OCI-LY7 (cell line): ENCODE measurements around the gene PML. TPM values are rescaled to one million over a fixed set of nuclear protein-coding genes. Genes with fewer than 3 reads are reported as not detected.
A peak's percentile ranks its signal among the peaks of the same experiment; 100 is the strongest.
"Not testable (repeated sequence)": the region's sequence is repeated elsewhere in the genome, so short reads cannot be mapped to it uniquely, and the experiment has no call there.

ENCODE experiments used
- BruUV-seq: library from RNA; stranded (reverse); fragments of 400-500 nt; replicated peaks from 2 replicates; lab custom pipeline; 2021; lab: Mats Ljungman, UMichigan
- CTCF ChIA-PET: fragments of 300-600 bp; sonication (Branson Sonifier 250); formaldehyde crosslinking; loops from one replicate; lab custom pipeline; 2022; ENCODE audit warnings: antibody characterized with exemption; ENCODE audit not compliant: unreplicated experiment; lab: Charles Lee
- POLR2A ChIA-PET: fragments of 300-600 bp; sonication (Branson Sonifier 250); formaldehyde crosslinking; loops from one replicate; lab custom pipeline; 2022; ENCODE audit warnings: antibody characterized with exemption; lab: Charles Lee
- DNase-seq: peaks from one replicate; pipeline ENCODE4 v3.0.0-alpha.2; 2015; ENCODE audit warnings: low spot score
- H2AFZ ChIP-seq: fragments of 200-600 bp; sonication (generic), shearing (Covaris generic); 2 replicates; pipeline ENCODE4 v1.6.1; 2014; ENCODE audit warnings: mild to moderate bottlenecking, antibody characterized with exemption, low read length, moderate library complexity
- H3K27ac ChIP-seq: fragments of 200-600 bp; sonication (generic); 2 replicates; pipeline ENCODE4 v1.5.1; 2014; ENCODE audit warnings: mixed run types, low read depth, mild to moderate bottlenecking, moderate library complexity, low read length, inconsistent platforms; ENCODE audit not compliant: poor library complexity, severe bottlenecking
- H3K36me3 ChIP-seq: fragments of 200-600 bp; sonication (generic); 2 replicates; pipeline ENCODE4 v1.6.1; 2014; ENCODE audit warnings: mild to moderate bottlenecking, antibody characterized with exemption, low read length, moderate library complexity, mixed read lengths; ENCODE audit not compliant: insufficient read depth
- H3K4me1 ChIP-seq: fragments of 200-600 bp; sonication (generic); 2 replicates; pipeline ENCODE4 v1.5.1; 2014; ENCODE audit warnings: mild to moderate bottlenecking, low read length; ENCODE audit not compliant: insufficient read depth, poor library complexity, severe bottlenecking
- H3K4me2 ChIP-seq: fragments of 200-600 bp; sonication (generic); 2 replicates; pipeline ENCODE4 v1.6.1; 2014; ENCODE audit warnings: mild to moderate bottlenecking, low read length
- H3K4me3 ChIP-seq: fragments of 200-600 bp; sonication (generic); 2 replicates; pipeline ENCODE4 v1.5.1; 2014; ENCODE audit warnings: mild to moderate bottlenecking, low read depth, low read length; ENCODE audit not compliant: poor library complexity, severe bottlenecking
- H3K79me2 ChIP-seq: fragments of 200-600 bp; sonication (generic); 2 replicates; pipeline ENCODE4 v1.6.1; 2016; ENCODE audit warnings: low read depth, mild to moderate bottlenecking, low read length, moderate library complexity, mixed read lengths; ENCODE audit not compliant: insufficient read depth
- H3K9me2 ChIP-seq: fragments of 200-600 bp; sonication (generic); 2 replicates; pipeline ENCODE4 v1.6.1; 2016; ENCODE audit warnings: mild to moderate bottlenecking, low read length, mixed read lengths; ENCODE audit not compliant: insufficient read depth
- H3K9me3 ChIP-seq: fragments of 200-600 bp; sonication (generic); 2 replicates; pipeline ENCODE4 v1.6.1; 2014; ENCODE audit warnings: mild to moderate bottlenecking, mixed run types, low read length, mixed read lengths
- H4K20me1 ChIP-seq: fragments of 200-600 bp; sonication (generic); 2 replicates; pipeline ENCODE4 v1.6.1; 2014; ENCODE audit warnings: mild to moderate bottlenecking, antibody characterized with exemption, low read length, moderate library complexity, mixed read lengths; ENCODE audit not compliant: insufficient read depth
- CTCF ChIP-seq: fragments of 200-600 bp; sonication (generic); conservative IDR thresholded peaks from 2 replicates; pipeline ENCODE4 v1.5.1; 2014; ENCODE audit warnings: mild to moderate bottlenecking, antibody characterized with exemption, low read length, moderate library complexity, mixed read lengths
- intact Hi-C: fragments of 100-400 bp; cut with micrococcal nuclease; formaldehyde crosslinking; loops from one replicate; pipeline ENCODE4 v1.10.0; 2022; ENCODE audit not compliant: unreplicated experiment
- total RNA-seq, 2 experiments: library from RNA; depleted of rRNA in 1 of 2; stranded (reverse); fragments of >200 nt in 1 of 2; shearing (Covaris generic) in 1 of 2; gene quantifications; 2 replicates each; pipeline ENCODE4 v1.2.3, GENCODE V29; 2014 to 2022

Gene PML
- total RNA-seq, 2 experiments from 2014 or later, result 16.9 to 26.1 TPM

GRCh38 chr15:74072614-74073337, 78.3 kb downstream of the PML start:
- peak; percentile 23; the same call in 1 of the 2 replicates for TF ChIP-seq CTCF
- DNase-seq, H3K4me3 ChIP-seq, H3K36me3 ChIP-seq, H3K4me2 ChIP-seq, intact Hi-C loops, H2AFZ ChIP-seq, H3K27ac ChIP-seq, H3K4me1 ChIP-seq, H3K79me2 ChIP-seq, H3K9me2 ChIP-seq, BruUV-seq, CTCF ChIA-PET, H4K20me1 ChIP-seq, H3K9me3 ChIP-seq, POLR2A ChIA-PET: not testable (repeated sequence)

GRCh38 chr15:74075781-74076180, 81.3 kb downstream of the PML start:
- CTCF ChIA-PET, H3K36me3 ChIP-seq, H4K20me1 ChIP-seq, POLR2A ChIA-PET, intact Hi-C loops, H3K9me3 ChIP-seq, H3K27ac ChIP-seq, DNase-seq, BruUV-seq, H3K79me2 ChIP-seq, H3K4me1 ChIP-seq, H3K9me2 ChIP-seq, H3K4me3 ChIP-seq, H2AFZ ChIP-seq, H3K4me2 ChIP-seq: not testable (repeated sequence)

- H3K27ac ChIP-seq, H4K20me1 ChIP-seq, H3K4me2 ChIP-seq, H3K36me3 ChIP-seq, H3K4me3 ChIP-seq, H3K9me2 ChIP-seq, DNase-seq, H3K4me1 ChIP-seq, POLR2A ChIA-PET, H3K9me3 ChIP-seq, H2AFZ ChIP-seq, BruUV-seq, CTCF ChIA-PET, intact Hi-C loops, H3K79me2 ChIP-seq: not testable (repeated sequence)
These were observed 87.9 kb downstream of the PML start, which contains the start of gene GOLGA6A for GRCh38 chr15:74082450-74082849. GOLGA6A (minus strand) TSS chr15:74082550; CDS start chr15:74082509, 41 bp downstream.

GRCh38 chr15:74094567-74094966, 100.1 kb downstream of the PML start:
- H3K36me3 ChIP-seq, POLR2A ChIA-PET, H3K79me2 ChIP-seq, H3K9me2 ChIP-seq, H3K9me3 ChIP-seq, H3K4me3 ChIP-seq, H4K20me1 ChIP-seq, intact Hi-C loops, H3K4me1 ChIP-seq, CTCF ChIA-PET, H3K4me2 ChIP-seq, H2AFZ ChIP-seq, BruUV-seq, H3K27ac ChIP-seq, DNase-seq: not testable (repeated sequence)

- H3K9me2 ChIP-seq, H3K79me2 ChIP-seq, H3K4me2 ChIP-seq, H3K36me3 ChIP-seq, H3K4me3 ChIP-seq, CTCF ChIA-PET, DNase-seq, H4K20me1 ChIP-seq, H3K4me1 ChIP-seq, intact Hi-C loops, BruUV-seq, H3K27ac ChIP-seq, H3K9me3 ChIP-seq, POLR2A ChIA-PET, H2AFZ ChIP-seq: not testable (repeated sequence)
These were observed 101.1 kb downstream of the PML start for GRCh38 chr15:74095610-74096009.
